SK-N-SH treated with all-trans-retinoic acid at 6 μM for 48 hours (cell line): ENCODE data around the gene SLC4A3.

Experiments used
- ATAC-seq: fragments of 200-7000 bp; cut with Tn5 transposase; 3 replicates; pipeline ENCODE4 v1.9.1; 2020; ENCODE audit warnings: mild to moderate bottlenecking, moderate library complexity
- ARNTL ChIP-seq: fragments of 450-650 bp; formaldehyde crosslinking; IDR thresholded peaks from 2 replicates; pipeline ENCODE4 v1.5.0; 2020; ENCODE audit warnings: low read depth, mild to moderate bottlenecking, moderate library complexity, borderline replicate concordance
- BACH2 ChIP-seq: fragments of 250-450 bp; sonication (Bioruptor Pico); IDR thresholded peaks from 2 replicates; pipeline ENCODE4 v1.9.0; 2021; ENCODE audit warnings: mild to moderate bottlenecking, borderline replicate concordance
- CSDC2 ChIP-seq: fragments of 250-450 bp; sonication (Bioruptor Pico); IDR thresholded peaks from 2 replicates; pipeline ENCODE4 v1.5.0; 2020; ENCODE audit warnings: mild to moderate bottlenecking, moderate library complexity
- ESRRG ChIP-seq: fragments of 250-450 bp; sonication (Bioruptor Pico); IDR thresholded peaks from 2 replicates; pipeline ENCODE4 v1.6.1; 2021; ENCODE audit warnings: mild to moderate bottlenecking
- GLIS3 ChIP-seq: fragments of 250-450 bp; sonication (Bioruptor Pico); IDR thresholded peaks from 2 replicates; pipeline ENCODE4 v1.5.0; 2020; ENCODE audit warnings: mild to moderate bottlenecking, moderate library complexity
- ISL1 ChIP-seq: fragments of 250-450 bp; sonication (Bioruptor Pico); IDR thresholded peaks from 2 replicates; pipeline ENCODE4 v2.1.2; 2022; ENCODE audit warnings: mild to moderate bottlenecking, moderate library complexity
- OSR1 ChIP-seq: fragments of 250-450 bp; sonication (Bioruptor Pico); IDR thresholded peaks from 2 replicates; pipeline ENCODE4 v1.8.0; 2022; ENCODE audit warnings: moderate library complexity, mild to moderate bottlenecking, inconsistent platforms
- PPARA ChIP-seq: fragments of 250-450 bp; sonication (Bioruptor Pico); IDR thresholded peaks from 2 replicates; pipeline ENCODE4 v1.5.0; 2020; ENCODE audit warnings: mild to moderate bottlenecking, borderline replicate concordance
- RARB ChIP-seq: fragments of 250-450 bp; sonication (Bioruptor Pico); IDR thresholded peaks from 2 replicates; pipeline ENCODE4 v1.8.0; 2021; ENCODE audit warnings: mild to moderate bottlenecking, moderate library complexity
- SNAI2 ChIP-seq: fragments of 250-450 bp; sonication (Bioruptor Pico); IDR thresholded peaks from 2 replicates; pipeline ENCODE4 v1.5.0; 2020; ENCODE audit warnings: mild to moderate bottlenecking, moderate library complexity
- TCF4 ChIP-seq: fragments of 250-450 bp; sonication (Bioruptor Pico); IDR thresholded peaks from 2 replicates; pipeline ENCODE4 v1.8.0; 2021; ENCODE audit warnings: mild to moderate bottlenecking, moderate library complexity, borderline replicate concordance
- TOX ChIP-seq: fragments of 250-450 bp; sonication (Bioruptor Pico); IDR thresholded peaks from 2 replicates; pipeline ENCODE4 v1.8.0; 2021; ENCODE audit warnings: mild to moderate bottlenecking, moderate library complexity, borderline replicate concordance
- ZC3H10 ChIP-seq: fragments of 250-450 bp; sonication (Bioruptor Pico); IDR thresholded peaks from 2 replicates; pipeline ENCODE4 v1.5.1; 2021; ENCODE audit warnings: mild to moderate bottlenecking, moderate library complexity
- ZFP3 ChIP-seq: fragments of 250-450 bp; sonication (Bioruptor Pico); IDR thresholded peaks from 2 replicates; pipeline ENCODE4 v1.5.0; 2020; ENCODE audit warnings: mild to moderate bottlenecking, moderate library complexity
- ZFP30 ChIP-seq: fragments of 450-650 bp; formaldehyde crosslinking; IDR thresholded peaks from 2 replicates; pipeline ENCODE4 v1.5.0; 2022; ENCODE audit warnings: mild to moderate bottlenecking, moderate library complexity
- ZNF565 ChIP-seq: fragments of 450-650 bp; formaldehyde crosslinking; conservative IDR thresholded peaks from 2 replicates; pipeline ENCODE4 v1.5.0; 2020; ENCODE audit warnings: low read depth, mild to moderate bottlenecking, moderate library complexity
- ZNF70 ChIP-seq: fragments of 450-650 bp; formaldehyde crosslinking; IDR thresholded peaks from 2 replicates; pipeline ENCODE4 v1.5.0; 2020; ENCODE audit warnings: mild to moderate bottlenecking, moderate library complexity
- ZNF8 ChIP-seq: fragments of 450-650 bp; formaldehyde crosslinking; IDR thresholded peaks from 2 replicates; pipeline ENCODE4 v1.5.0; 2020; ENCODE audit warnings: mild to moderate bottlenecking, moderate library complexity
- TF ChIP-seq, protein P1 (sequence below): fragments of 250-450 bp; sonication (Bioruptor Pico); IDR thresholded peaks from 2 replicates; pipeline ENCODE4 v1.5.1; 2021; ENCODE audit warnings: mild to moderate bottlenecking, moderate library complexity
- TF ChIP-seq, protein P2 (sequence below): fragments of 250-450 bp; sonication (Bioruptor Pico); IDR thresholded peaks from 2 replicates; pipeline ENCODE4 v1.8.0; 2020; ENCODE audit warnings: mild to moderate bottlenecking, moderate library complexity, borderline replicate concordance
- TF ChIP-seq, protein P3 (sequence below): fragments of 250-450 bp; sonication (Bioruptor Pico); IDR thresholded peaks from 2 replicates; pipeline ENCODE4 v1.5.0; 2020; ENCODE audit warnings: mild to moderate bottlenecking, moderate library complexity
- TF ChIP-seq, protein P4 (sequence below): fragments of 250-450 bp; sonication (Bioruptor Pico); IDR thresholded peaks from 2 replicates; pipeline ENCODE4 v1.5.1; 2020; ENCODE audit warnings: low read depth, mild to moderate bottlenecking, moderate library complexity

Gene SLC4A3

DNA sequence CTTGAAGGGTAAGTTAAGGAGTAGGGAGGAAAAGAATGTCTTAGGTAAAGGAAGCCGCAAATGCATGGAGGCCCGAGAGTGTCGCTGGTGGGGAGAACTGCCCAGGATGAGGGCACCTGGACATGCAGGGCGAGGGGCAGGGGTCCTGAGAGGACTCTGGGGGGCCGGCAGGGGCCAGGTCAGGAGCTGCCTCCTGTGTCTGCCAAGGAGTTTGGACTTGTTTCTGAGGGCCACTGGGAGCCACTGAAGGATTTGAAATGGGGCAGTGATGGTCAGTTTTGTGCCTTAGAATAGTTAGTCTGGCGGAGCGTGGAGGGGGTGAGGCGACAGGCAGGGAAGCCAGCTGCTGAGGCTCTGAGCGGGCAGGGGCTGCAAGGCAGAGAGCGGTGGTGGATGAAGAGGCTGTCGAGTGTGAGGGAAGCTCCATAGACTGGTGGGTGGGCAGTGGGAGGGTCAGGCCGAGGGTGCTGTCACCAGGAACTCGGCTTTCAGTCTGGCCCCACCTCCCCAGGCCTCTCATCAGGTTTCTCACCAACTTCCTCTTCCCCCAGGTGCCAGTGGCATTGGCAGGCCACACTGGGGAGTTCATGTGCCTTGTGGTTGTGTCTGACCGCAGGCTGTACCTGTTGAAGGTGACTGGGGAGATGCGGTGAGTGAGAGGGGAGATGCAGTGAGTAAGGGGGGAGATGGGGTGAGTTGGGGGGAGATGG, 14.7 kb upstream of the SLC4A3 start:
- TF ChIP-seq OSR1 (CRISPR knock-in tag) (no peak), ESRRG (CRISPR knock-in tag) (no peak), RARB (CRISPR knock-in tag) (no peak), ZNF70 (CRISPR knock-in tag) (no peak), GLIS3 (CRISPR knock-in tag) (no peak), ZFP30 (no peak), SNAI2 (CRISPR knock-in tag) (no peak), BACH2 (CRISPR knock-in tag) (no peak), PPARA (CRISPR knock-in tag) (no peak), ZNF8 (CRISPR knock-in tag) (no peak), ISL1 (CRISPR knock-in tag) (no peak), TCF4 (CRISPR knock-in tag) (no peak), ZNF565 (no peak), TOX (CRISPR knock-in tag) (no peak)
- TF ChIP-seq, protein P1, sequence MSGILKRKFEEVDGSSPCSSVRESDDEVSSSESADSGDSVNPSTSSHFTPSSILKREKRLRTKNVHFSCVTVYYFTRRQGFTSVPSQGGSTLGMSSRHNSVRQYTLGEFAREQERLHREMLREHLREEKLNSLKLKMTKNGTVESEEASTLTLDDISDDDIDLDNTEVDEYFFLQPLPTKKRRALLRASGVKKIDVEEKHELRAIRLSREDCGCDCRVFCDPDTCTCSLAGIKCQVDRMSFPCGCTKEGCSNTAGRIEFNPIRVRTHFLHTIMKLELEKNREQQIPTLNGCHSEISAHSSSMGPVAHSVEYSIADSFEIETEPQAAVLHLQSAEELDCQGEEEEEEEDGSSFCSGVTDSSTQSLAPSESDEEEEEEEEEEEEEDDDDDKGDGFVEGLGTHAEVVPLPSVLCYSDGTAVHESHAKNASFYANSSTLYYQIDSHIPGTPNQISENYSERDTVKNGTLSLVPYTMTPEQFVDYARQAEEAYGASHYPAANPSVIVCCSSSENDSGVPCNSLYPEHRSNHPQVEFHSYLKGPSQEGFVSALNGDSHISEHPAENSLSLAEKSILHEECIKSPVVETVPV (CRISPR knock-in tag), result no peak
- TF ChIP-seq, protein P2, sequence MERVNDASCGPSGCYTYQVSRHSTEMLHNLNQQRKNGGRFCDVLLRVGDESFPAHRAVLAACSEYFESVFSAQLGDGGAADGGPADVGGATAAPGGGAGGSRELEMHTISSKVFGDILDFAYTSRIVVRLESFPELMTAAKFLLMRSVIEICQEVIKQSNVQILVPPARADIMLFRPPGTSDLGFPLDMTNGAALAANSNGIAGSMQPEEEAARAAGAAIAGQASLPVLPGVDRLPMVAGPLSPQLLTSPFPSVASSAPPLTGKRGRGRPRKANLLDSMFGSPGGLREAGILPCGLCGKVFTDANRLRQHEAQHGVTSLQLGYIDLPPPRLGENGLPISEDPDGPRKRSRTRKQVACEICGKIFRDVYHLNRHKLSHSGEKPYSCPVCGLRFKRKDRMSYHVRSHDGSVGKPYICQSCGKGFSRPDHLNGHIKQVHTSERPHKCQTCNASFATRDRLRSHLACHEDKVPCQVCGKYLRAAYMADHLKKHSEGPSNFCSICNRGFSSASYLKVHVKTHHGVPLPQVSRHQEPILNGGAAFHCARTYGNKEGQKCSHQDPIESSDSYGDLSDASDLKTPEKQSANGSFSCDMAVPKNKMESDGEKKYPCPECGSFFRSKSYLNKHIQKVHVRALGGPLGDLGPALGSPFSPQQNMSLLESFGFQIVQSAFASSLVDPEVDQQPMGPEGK (CRISPR knock-in tag), result no peak
- TF ChIP-seq, protein P3, sequence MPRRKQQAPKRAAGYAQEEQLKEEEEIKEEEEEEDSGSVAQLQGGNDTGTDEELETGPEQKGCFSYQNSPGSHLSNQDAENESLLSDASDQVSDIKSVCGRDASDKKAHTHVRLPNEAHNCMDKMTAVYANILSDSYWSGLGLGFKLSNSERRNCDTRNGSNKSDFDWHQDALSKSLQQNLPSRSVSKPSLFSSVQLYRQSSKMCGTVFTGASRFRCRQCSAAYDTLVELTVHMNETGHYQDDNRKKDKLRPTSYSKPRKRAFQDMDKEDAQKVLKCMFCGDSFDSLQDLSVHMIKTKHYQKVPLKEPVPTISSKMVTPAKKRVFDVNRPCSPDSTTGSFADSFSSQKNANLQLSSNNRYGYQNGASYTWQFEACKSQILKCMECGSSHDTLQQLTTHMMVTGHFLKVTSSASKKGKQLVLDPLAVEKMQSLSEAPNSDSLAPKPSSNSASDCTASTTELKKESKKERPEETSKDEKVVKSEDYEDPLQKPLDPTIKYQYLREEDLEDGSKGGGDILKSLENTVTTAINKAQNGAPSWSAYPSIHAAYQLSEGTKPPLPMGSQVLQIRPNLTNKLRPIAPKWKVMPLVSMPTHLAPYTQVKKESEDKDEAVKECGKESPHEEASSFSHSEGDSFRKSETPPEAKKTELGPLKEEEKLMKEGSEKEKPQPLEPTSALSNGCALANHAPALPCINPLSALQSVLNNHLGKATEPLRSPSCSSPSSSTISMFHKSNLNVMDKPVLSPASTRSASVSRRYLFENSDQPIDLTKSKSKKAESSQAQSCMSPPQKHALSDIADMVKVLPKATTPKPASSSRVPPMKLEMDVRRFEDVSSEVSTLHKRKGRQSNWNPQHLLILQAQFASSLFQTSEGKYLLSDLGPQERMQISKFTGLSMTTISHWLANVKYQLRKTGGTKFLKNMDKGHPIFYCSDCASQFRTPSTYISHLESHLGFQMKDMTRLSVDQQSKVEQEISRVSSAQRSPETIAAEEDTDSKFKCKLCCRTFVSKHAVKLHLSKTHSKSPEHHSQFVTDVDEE (CRISPR knock-in tag), result no peak
- ATAC-seq, result no peak

DNA sequence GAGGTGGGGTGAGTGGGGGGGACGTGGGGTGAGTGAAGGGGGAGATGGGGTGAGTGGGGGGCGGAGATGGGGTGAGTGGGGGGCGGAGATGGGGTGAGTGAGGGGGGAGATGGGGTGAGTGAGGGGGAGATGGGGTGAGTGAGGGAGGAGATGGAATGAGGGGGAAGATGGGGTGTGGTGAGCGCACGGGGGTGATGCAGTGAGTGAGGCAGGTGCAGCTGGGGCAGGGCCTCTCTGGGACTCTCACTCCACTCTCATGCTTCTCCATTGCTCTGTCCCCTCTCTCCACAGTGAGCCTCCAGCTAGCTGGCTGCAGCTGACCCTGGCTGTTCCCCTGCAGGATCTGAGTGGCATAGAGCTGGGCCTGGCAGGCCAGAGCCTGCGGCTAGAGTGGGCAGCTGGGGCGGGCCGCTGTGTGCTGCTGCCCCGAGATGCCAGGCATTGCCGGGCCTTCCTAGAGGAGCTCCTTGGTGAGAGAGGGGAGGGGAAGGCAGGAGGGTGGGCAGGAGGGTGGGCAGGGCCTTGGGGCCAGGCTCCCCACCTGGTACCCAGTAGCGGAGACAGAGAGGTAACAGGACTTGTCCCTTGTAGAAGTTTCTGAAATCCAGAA, 13.9 kb upstream of the SLC4A3 start:
- TF ChIP-seq SNAI2 (CRISPR knock-in tag), result no peak
- no peak for TF ChIP-seq ZFP30
- TF ChIP-seq ZFP3 (CRISPR knock-in tag), result no peak
- TF ChIP-seq, protein P4, sequence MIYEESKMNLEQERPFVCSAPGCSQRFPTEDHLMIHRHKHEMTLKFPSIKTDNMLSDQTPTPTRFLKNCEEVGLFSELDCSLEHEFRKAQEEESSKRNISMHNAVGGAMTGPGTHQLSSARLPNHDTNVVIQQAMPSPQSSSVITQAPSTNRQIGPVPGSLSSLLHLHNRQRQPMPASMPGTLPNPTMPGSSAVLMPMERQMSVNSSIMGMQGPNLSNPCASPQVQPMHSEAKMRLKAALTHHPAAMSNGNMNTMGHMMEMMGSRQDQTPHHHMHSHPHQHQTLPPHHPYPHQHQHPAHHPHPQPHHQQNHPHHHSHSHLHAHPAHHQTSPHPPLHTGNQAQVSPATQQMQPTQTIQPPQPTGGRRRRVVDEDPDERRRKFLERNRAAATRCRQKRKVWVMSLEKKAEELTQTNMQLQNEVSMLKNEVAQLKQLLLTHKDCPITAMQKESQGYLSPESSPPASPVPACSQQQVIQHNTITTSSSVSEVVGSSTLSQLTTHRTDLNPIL (CRISPR knock-in tag), result no peak
- TF ChIP-seq TOX (CRISPR knock-in tag), result no peak
- TF ChIP-seq CSDC2 (CRISPR knock-in tag), result no peak
- TF ChIP-seq RARB (CRISPR knock-in tag), result no peak
- TF ChIP-seq, protein P3 (CRISPR knock-in tag), result no peak
- TF ChIP-seq OSR1 (CRISPR knock-in tag), result no peak
- no peak for TF ChIP-seq ZNF70 (CRISPR knock-in tag)
- no peak for TF ChIP-seq ESRRG (CRISPR knock-in tag)
- no peak for TF ChIP-seq ZC3H10 (CRISPR knock-in tag)
- TF ChIP-seq TCF4 (CRISPR knock-in tag), result no peak
- TF ChIP-seq ZNF565, result no peak
- no peak for TF ChIP-seq PPARA (CRISPR knock-in tag)
- no peak for TF ChIP-seq ZNF8 (CRISPR knock-in tag)
- TF ChIP-seq BACH2 (CRISPR knock-in tag), result no peak
- TF ChIP-seq ARNTL (CRISPR knock-in tag), result no peak
- no peak for ATAC-seq
